Stimulated activated CD4-positive, alpha-beta T cell treated with anti-CD3 and anti-CD28 coated beads, Interleukin-15, amount 100 ng/mL, for 48 hours (primary cell): ENCODE data around the gene CHDH.

Source experiments
- DNase-seq, 2 donors: peaks; one replicate each; pipeline ENCODE4 v3.0.0-alpha.2; 2020; ENCODE audit warnings: low read depth in 2 of 2

Gene CHDH

GRCh38 chr3:53807117-53807810, 39.0 kb downstream of the CHDH start:
- no peak for DNase-seq

DNA sequence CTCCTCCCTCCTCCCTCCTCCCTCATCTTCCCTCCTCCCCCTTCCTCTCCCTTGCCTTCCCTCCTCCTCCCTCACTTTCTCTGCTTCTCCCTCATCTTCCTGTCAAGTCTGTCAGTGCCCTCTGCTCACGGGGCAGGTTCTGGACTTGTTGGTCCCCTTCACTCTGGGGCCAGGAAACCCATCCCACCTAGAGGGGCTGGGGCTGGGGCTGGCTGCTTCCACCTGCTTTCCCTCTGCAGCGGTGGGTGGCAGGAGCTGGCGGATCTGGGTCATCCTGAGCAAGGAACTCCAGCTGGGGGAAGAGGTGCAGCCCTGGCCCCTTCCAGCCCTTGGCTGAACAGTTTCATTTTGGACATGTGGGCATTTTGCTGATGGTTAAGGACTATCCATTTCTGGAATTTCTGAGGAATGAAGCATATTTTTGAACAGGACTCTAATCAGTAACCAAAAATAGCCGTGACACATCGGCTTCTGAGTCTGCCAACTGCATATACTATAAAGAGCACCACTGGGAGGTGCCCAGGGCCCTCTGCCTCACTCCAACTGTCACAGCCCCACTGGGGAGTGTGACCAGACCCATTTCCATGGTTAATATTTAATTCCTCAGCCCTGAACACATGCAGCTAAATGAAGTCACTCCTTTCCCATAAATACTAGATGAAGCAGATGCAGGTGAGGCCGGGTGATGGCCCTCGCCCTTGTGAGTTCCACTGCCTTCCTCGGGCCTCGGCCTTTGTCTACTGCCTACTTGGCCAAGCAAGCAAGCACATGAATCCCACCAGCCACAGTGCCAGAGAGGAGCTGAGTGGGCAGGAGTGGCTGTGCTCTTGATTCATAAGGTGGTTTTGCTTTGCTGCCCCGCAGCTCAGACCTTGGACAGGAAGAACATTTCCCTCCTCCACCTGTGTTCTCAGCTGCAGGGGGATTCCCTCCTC, 39.8 kb downstream of the CHDH start:
- no peak for DNase-seq

GRCh38 chr3:53805463-53806159, 40.6 kb downstream of the CHDH start:
- DNase-seq = no peak

DNA sequence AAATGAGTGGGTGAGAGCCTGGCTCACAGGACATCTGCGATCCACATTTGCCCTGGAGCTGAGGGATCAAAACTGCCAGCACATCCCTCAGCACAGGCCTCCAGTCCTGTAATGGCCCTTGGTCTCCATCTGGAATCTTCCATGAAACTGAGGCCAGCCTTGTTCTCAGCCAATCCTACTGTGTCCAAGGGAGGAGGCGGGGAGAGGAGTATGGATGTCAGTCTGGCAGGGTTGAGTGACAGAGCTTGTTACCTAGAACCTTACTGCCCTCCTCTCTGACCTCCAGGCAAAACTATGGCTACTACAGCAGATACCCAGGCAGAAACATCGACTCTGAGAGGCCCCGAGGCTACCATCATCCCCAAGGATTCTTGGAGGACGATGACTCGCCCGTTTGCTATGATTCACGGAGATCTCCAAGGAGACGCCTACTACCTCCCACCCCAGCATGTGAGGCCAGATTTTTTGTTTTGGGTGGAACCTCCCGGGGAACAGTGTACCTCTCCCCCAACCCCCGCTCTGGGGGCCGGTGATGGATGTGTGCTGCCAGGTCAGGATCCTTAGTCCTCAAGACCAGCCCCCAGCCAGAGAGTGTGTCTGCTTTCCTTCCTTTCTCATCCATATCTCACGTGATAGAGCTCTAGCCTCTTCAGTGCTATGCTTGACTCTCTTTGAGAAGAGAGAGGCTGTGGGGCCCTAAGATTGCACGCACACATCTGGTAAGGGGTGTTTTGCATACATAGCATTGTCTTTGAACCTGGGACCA, 41.3 kb downstream of the CHDH start:
- no peak for DNase-seq

DNA sequence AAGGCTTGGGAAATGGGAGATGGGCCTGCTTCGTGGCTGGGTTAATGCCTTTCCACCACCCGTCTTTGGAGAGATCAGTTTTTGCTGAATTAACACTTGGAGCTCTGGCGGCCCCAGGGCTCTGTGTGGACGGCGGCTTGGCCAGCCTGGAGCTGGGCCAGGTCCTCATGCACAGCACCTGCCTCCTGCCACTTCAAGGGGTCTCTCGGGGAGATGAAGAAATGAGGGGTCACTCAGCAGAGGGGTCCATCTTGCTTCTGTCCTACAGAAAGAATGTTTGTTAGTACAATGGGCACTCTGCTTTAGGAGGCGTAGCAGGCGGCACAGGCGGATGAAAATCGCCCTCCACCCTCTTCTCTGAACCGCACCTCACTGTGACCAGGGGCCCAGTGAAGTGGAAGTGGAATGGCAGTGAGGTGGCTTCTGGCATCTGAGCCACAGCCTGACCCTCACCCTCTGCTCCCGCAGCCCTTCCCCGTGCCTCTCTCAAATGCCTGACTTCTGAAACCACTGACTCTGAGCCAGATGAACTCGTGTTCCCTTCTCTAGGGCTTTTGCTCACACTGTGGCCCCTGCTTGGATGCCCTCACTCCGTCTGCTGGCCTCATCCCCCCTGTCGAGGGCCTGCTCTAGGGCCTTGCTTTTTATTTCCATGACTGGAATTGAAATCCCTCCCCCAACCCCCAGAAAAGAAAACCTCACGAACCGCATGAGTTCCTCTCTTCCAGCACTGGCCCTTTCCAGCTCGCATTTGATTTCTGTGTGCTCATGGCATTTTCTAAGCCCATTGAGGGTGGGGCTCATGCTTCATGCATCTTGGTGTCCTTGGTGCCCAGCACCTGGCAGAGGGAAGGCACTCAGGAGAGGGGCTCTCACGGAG, 42.2 kb downstream of the CHDH start:
- no peak for DNase-seq

- DNase-seq = no peak
These were observed 42.9 kb downstream of the CHDH start for GRCh38 chr3:53803124-53803815.

GRCh38 chr3:53802256-53802880, 43.9 kb downstream of the CHDH start:
- no peak for DNase-seq

GRCh38 chr3:53801319-53801718, 44.9 kb downstream of the CHDH start:
- no peak for DNase-seq

DNA sequence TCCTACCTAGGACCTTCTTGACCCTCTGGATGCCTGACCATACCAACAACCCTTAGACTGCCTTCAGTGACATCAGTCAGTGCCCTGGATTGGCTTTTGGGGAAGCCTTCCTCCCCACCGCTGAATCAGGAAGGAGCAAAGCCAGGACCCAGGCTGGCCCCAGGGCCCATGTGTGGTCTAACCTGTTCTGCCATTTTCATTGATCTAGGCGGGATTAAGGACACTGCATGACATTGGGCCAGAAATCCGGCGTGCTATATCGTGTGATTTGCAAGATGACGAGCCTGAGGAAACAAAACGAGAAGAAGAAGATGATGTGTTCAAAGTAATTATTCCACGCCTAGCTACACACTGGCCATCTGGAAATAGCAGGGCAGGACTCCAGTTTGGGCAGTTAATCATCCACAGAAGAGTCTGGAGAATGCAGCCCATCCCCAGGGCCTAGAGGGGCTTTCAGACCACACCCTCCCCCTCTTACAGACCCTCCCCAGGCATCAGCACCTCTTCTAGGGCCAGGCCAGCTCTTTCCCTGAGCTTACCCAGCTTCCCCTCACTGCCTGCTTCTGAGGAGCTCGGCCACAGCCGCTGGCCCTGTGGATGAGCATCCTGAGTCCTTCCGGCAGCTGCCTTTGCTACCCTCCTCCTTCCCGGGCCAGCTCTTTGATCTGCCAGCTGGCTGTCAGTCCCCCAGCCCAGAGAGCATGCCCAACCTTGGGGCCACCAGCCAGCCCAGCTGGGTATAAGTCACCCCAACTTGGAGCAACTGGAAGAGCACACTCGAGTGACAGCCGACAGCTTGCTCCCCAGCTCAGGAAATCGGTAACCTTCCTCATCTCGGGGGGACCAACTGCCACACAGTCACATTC, 45.9 kb downstream of the CHDH start:
- no peak for DNase-seq

- no peak for DNase-seq
These were observed 46.8 kb downstream of the CHDH start for GRCh38 chr3:53799338-53799865.

GRCh38 chr3:53798144-53798543, 48.1 kb downstream of the CHDH start:
- no peak for DNase-seq

GRCh38 chr3:53795789-53796560, 50.2 kb downstream of the CHDH start:
- DNase-seq = no peak

- no peak for DNase-seq
These were observed 51.0 kb downstream of the CHDH start for GRCh38 chr3:53795176-53795575.

DNA sequence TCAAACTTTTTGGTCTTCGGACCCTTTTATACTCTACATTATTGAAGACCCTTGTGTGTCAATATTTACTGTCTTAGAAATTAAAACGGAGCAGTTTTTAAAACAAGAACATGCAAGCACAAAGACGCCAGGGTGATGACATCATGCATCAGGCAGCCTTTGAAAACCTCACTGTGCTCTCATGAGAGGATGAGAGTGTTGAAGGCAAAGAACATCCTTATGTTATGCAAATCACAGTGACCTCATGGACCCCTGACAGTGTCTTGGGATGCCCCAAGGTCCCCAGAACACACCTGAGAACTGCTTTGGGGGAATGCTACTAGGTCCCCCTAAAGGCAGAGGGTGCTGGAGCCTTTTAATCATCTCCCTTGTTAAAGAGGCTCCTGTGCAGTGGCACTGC, 51.6 kb downstream of the CHDH start:
- DNase-seq = no peak

DNA sequence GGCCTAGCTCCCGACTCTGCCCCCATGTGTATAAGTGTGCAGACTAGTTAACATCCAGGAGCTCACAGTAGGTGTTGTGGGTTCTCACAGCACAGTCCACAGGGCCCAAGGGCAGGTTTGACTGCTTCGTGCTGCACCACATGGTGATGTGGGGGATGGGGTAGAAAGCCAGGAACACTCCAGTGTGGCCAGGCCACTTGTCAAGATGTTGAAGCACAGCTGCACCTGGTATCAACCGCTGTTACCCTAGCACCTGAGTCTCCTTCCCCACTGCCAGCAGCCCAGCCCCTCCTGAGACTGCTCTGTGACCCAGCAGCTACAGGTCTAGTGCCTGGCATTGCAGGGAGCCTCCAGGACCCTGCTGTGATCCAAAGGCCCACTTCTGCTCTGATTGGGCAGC, 53.4 kb downstream of the CHDH start:
- DNase-seq = no peak

- no peak for DNase-seq
These were observed 54.9 kb downstream of the CHDH start for GRCh38 chr3:53791317-53791716.

DNA sequence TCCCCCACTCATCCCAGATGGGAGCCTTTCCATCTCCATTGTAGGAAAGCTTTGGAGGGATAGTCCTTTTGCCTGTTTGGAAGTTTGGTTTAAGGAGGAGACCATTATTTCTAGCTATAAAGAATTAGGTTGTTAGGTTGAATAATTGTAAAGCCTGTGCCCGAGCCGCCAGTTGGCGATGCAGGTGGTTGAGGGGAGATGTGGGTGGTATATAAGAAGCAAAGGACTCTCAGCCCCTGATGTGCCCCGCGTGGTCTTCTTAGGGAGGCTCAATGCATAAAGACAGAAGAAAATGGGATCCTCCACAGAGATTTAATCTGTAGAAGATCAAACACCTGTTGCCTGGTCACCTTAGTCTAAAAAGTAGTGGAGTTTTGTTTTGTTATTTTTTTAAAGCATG, 55.7 kb downstream of the CHDH start:
- no peak for DNase-seq

GRCh38 chr3:53789459-53789858, 56.8 kb downstream of the CHDH start:
- DNase-seq = no peak
